ENCODE results near the gene PAX4. TPM values are rescaled to one million over a fixed set of nuclear protein-coding genes. Genes with fewer than 3 reads are reported as not detected.

PAX4 gene
- total and polyA plus RNA-seq, 2 donors (not counting 3 experiments of a cell fraction or from before 2014, with no cell fraction given), result not detected

DNA sequence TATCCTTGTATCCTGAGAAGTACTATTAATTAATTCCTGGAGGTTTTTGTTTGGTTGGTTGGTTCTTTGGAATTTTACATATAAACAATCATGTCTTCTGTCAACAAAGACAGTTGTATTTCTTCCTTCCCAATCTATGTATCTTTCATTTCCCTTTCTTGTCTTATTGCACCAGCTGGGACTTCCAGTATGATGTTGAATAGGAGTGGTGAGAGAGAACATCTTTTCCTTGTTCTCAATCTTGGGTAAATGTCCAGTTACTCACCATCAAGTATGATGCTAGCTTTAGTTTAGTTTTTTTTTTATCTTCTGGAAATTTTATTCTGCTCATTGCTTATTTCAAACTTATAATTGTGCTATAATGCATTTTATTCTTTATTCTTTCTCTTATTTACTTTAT lies 7.4 kb upstream of the PAX4 start:
- Histone ChIP-seq H4K20me1 (replicated peaks; ENCODE audit: control insufficient read depth, extremely low read depth, insufficient read depth, low read length) (no peaks in the 10 kb centered on the region), H3K79me2 (ENCODE audit: control insufficient read depth, insufficient read depth, low read length) (no peaks in the 10 kb centered on the region), H3K27ac (ENCODE audit: insufficient read depth, low read depth, low read length) (no peak overlapping the region), H3K9ac (replicated peaks; ENCODE audit: extremely low read depth, insufficient read depth, low read length) (no peak overlapping the region), H3K4me1 (ENCODE audit: control insufficient read depth, extremely low read depth, insufficient read depth, low read length) (no peaks in the 10 kb centered on the region), H3K27me3 (ENCODE audit: control insufficient read depth in 2 of 2, insufficient read depth in 2 of 2, low read length in 2 of 2) (peaks cover 8 to 33% of the 10 kb centered on the region in 2 experiments), H3K4me2 (ENCODE audit: insufficient read depth, low read length) (no peak overlapping the region), H3K4me3 (replicated peaks in 1 of 3; ENCODE audit: insufficient read depth in 1 of 3, low read depth in 1 of 3, low read length in 3 of 3) (no peak overlapping the region), H2AFZ (ENCODE audit: low read depth, low read length) (no peak overlapping the region), H3K9me1 (replicated peaks; ENCODE audit: control insufficient read depth, extremely low read depth, insufficient read depth, low read length) (no peaks in the 10 kb centered on the region), H3K9me3 (replicated peaks; ENCODE audit: control insufficient read depth, insufficient read depth, low read length) (no peaks in the 10 kb centered on the region), H3K36me3 (ENCODE audit: control insufficient read depth in 2 of 2, extremely low read depth in 1 of 2, insufficient read depth in 2 of 2, low read length in 2 of 2) (no peaks in the 10 kb centered on the region)
- TF ChIP-seq JUN (IDR thresholded peaks at IDR 0.05; ENCODE audit: borderline replicate concordance, insufficient read depth, insufficient read length, low read depth) (no peak), EZH2 (IDR thresholded peaks at IDR 0.05; ENCODE audit: borderline replicate concordance, low read depth, low read length, severe bottlenecking) (no peak)
- DNase-seq (ENCODE audit: low read depth, low spot score) (no peak), FAIRE-seq (no peak)
- BruUV-seq (replicated peaks), result no TSS peak
- dilution Hi-C loops (cut with MboI; ENCODE audit: extremely low pct_ligation_motif_present, low sequenced_read_pairs), result no loop called here
- ChIA-PET POLR2A (no interaction called here), CTCF (no interaction called here)
- intact Hi-C loops (cut with micrococcal nuclease), result loop anchor here (10.0 kb wide), 1 partner anchor 121 kb away; no protein-coding TSS in a partner anchor

DNA sequence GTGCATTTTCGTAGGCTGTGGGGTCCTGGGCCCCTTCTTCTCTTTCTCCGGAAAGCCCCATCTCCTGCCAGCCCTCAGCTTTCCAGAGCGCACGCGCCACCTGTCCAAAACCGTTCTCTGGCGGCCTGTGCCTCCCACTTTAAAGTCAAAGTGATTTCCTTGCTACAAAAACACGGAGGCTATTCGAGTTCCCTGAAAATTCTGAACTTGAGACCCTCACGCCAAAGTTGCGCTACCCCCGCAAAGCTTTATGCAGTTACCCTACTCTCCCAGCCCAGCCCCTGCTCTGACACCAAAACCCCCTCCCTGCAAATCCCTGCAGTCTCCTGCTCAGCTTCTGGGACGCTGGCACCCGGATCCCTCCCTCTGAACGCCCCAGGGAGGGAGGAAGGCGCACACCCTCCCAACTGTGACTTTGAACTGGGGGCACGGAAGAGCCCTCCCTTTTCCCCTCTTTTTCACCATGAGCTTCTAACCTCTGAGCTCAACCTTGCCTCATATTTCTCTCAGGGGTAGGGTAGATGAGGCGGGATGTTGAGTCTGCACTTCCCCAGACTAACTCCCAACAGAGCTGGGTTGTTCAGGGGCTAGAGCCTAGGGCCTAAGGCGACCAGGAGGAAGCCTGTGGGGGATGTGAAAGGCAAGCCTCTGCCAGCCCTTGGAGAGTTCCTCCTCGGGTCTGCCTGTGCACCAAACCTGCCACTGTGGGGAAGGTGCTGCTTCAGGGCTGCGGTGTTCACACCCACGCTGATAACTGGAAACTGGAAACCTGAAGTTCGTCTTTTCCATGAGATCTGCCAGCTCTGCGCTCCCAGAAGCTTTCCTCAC lies 2.7 kb upstream of the PAX4 start:
- TF ChIP-seq MYC (IDR thresholded peaks at IDR 0.05; ENCODE audit: low read depth, low read length), result no peak
- TF ChIP-seq, protein P1, sequence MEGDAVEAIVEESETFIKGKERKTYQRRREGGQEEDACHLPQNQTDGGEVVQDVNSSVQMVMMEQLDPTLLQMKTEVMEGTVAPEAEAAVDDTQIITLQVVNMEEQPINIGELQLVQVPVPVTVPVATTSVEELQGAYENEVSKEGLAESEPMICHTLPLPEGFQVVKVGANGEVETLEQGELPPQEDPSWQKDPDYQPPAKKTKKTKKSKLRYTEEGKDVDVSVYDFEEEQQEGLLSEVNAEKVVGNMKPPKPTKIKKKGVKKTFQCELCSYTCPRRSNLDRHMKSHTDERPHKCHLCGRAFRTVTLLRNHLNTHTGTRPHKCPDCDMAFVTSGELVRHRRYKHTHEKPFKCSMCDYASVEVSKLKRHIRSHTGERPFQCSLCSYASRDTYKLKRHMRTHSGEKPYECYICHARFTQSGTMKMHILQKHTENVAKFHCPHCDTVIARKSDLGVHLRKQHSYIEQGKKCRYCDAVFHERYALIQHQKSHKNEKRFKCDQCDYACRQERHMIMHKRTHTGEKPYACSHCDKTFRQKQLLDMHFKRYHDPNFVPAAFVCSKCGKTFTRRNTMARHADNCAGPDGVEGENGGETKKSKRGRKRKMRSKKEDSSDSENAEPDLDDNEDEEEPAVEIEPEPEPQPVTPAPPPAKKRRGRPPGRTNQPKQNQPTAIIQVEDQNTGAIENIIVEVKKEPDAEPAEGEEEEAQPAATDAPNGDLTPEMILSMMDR (IDR thresholded peaks at IDR 0.05; ENCODE audit: extremely low read depth in 1 of 2, insufficient read depth in 1 of 2, low read depth in 1 of 2, low read length in 2 of 2), result no peak
- no peak for TF ChIP-seq JUN (IDR thresholded peaks at IDR 0.05; ENCODE audit: borderline replicate concordance, insufficient read depth, insufficient read length, low read depth)
- TF ChIP-seq POLR2AphosphoS5 (IDR thresholded peaks at IDR 0.05; ENCODE audit: insufficient read depth, low read depth, low read length), result no peak
- no peak for TF ChIP-seq GATA2 (IDR thresholded peaks at IDR 0.05; ENCODE audit: insufficient read depth, insufficient read length, low read depth, low read length)
- no peak for TF ChIP-seq POLR2A (IDR thresholded peaks at IDR 0.05; ENCODE audit: low read depth, low read length)
- no peak for TF ChIP-seq FOS (IDR thresholded peaks at IDR 0.05; ENCODE audit: borderline replicate concordance, insufficient read depth, low read length)
- TF ChIP-seq, protein P2, sequence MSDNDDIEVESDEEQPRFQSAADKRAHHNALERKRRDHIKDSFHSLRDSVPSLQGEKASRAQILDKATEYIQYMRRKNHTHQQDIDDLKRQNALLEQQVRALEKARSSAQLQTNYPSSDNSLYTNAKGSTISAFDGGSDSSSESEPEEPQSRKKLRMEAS (IDR thresholded peaks at IDR 0.05; ENCODE audit: insufficient read depth, insufficient read length), result no peak
- no peak for TF ChIP-seq EZH2 (IDR thresholded peaks at IDR 0.05; ENCODE audit: borderline replicate concordance, low read depth, low read length, severe bottlenecking)
- DNase-seq (ENCODE audit: low read depth, low spot score) (no peak), FAIRE-seq (no peak)
- POLR2A ChIA-PET, result no interaction called here
- H3K4me2 ChIP-seq (ENCODE audit: insufficient read depth, low read length), result no peak overlapping the region
- H3K4me3 ChIP-seq (replicated peaks in 1 of 3; ENCODE audit: insufficient read depth in 1 of 3, low read depth in 1 of 3, low read length in 3 of 3), result no peak overlapping the region
- no peak overlapping the region for H3K9ac ChIP-seq (replicated peaks; ENCODE audit: extremely low read depth, insufficient read depth, low read length)
- CTCF ChIA-PET, result interaction anchor here (0.9 to 1.6 kb wide), 2 partner anchors 586 to 589 kb away, joined by 3 to 4 read pairs; no protein-coding TSS in a partner anchor
- intact Hi-C loops (cut with micrococcal nuclease), result loop anchor here (10.0 kb wide), 1 partner anchor 116 kb away; no protein-coding TSS in a partner anchor
- no peaks in the 10 kb centered on the region for H3K4me1 ChIP-seq (ENCODE audit: control insufficient read depth, extremely low read depth, insufficient read depth, low read length)
- H2AFZ ChIP-seq (ENCODE audit: low read depth, low read length), result no peak overlapping the region
- BruUV-seq (replicated peaks), result no TSS peak
- no peaks in the 10 kb centered on the region for H3K9me1 ChIP-seq (replicated peaks; ENCODE audit: control insufficient read depth, extremely low read depth, insufficient read depth, low read length)
- H3K27ac ChIP-seq (ENCODE audit: insufficient read depth, low read depth, low read length), result no peak overlapping the region
- dilution Hi-C loops (cut with MboI; ENCODE audit: extremely low pct_ligation_motif_present, low sequenced_read_pairs), result no loop called here
- peaks cover 26 to 47% of the 10 kb centered on the region in 2 experiments for H3K27me3 ChIP-seq (ENCODE audit: control insufficient read depth in 2 of 2, insufficient read depth in 2 of 2, low read length in 2 of 2)
- H3K9me3 ChIP-seq (replicated peaks; ENCODE audit: control insufficient read depth, insufficient read depth, low read length), result no peaks in the 10 kb centered on the region
- no peaks in the 10 kb centered on the region for H4K20me1 ChIP-seq (replicated peaks; ENCODE audit: control insufficient read depth, extremely low read depth, insufficient read depth, low read length)
- H3K36me3 ChIP-seq (ENCODE audit: control insufficient read depth in 2 of 2, extremely low read depth in 1 of 2, insufficient read depth in 2 of 2, low read length in 2 of 2), result no peaks in the 10 kb centered on the region
- H3K79me2 ChIP-seq (ENCODE audit: control insufficient read depth, insufficient read depth, low read length), result no peaks in the 10 kb centered on the region

Measured in endothelial cell of umbilical vein (primary cell).